Endothelial cell of hepatic sinusoid (primary cell): ENCODE data around the gene PMF1.

Experiments
- in situ Hi-C: cut with HindIII; loops from 2 replicates; pipeline ENCODE4 v1.10.0; 2017; ENCODE audit warnings: low sequenced_read_pairs

PMF1 gene

GRCh38 chr1:156232201-156232894 is 19.5 kb downstream of the PMF1 start:
- in situ Hi-C loops: no loop called here

GRCh38 chr1:156233426-156234127 is 20.8 kb downstream of the PMF1 start:
- in situ Hi-C loops: no loop called here

GRCh38 chr1:156236164-156236563 is 23.4 kb downstream of the PMF1 start:
- in situ Hi-C loops: no loop called here

- in situ Hi-C loops: no loop called here
Measured at GRCh38 chr1:156238248-156238647, 25.4 kb downstream of the PMF1 start.

GRCh38 chr1:156241311-156241811 is 28.6 kb downstream of the PMF1 start:
- in situ Hi-C loops: no loop called here

GRCh38 chr1:156241926-156242325 is 29.1 kb downstream of the PMF1 start, which contains the start of gene BGLAP:
TSS of gene BGLAP (plus strand) at chr1:156242184. CDS start at chr1:156242232, 48 bp downstream.
- in situ Hi-C loops: no loop called here

- in situ Hi-C loops: no loop called here
Measured at GRCh38 chr1:156242738-156243137, 29.9 kb downstream of the PMF1 start.

GRCh38 chr1:156244126-156244525 is 31.3 kb downstream of the PMF1 start:
- in situ Hi-C loops: no loop called here

GRCh38 chr1:156244712-156245111 is 31.9 kb downstream of the PMF1 start:
- in situ Hi-C loops: no loop called here

GRCh38 chr1:156245451-156246232 is 32.8 kb downstream of the PMF1 start:
- in situ Hi-C loops: no loop called here

GRCh38 chr1:156246241-156246780 is 33.5 kb downstream of the PMF1 start:
- in situ Hi-C loops: no loop called here

GRCh38 chr1:156246781-156247459 is 34.1 kb downstream of the PMF1 start:
- in situ Hi-C loops: no loop called here

- in situ Hi-C loops: no loop called here
Measured at GRCh38 chr1:156247460-156248322, 34.9 kb downstream of the PMF1 start, which contains the start of gene PAQR6. TSS of gene PAQR6 (minus strand) at chr1:156248056. CDS start at chr1:156246731, 1,325 bp downstream.

- in situ Hi-C loops: no loop called here
Measured at GRCh38 chr1:156248323-156248683, 35.5 kb downstream of the PMF1 start.

- in situ Hi-C loops: no loop called here
Measured at GRCh38 chr1:156249593-156249992, 36.8 kb downstream of the PMF1 start.

GRCh38 chr1:156251527-156251926 is 38.7 kb downstream of the PMF1 start:
- in situ Hi-C loops: no loop called here

- in situ Hi-C loops: no loop called here
Measured at GRCh38 chr1:156253634-156254033, 40.8 kb downstream of the PMF1 start.

GRCh38 chr1:156257711-156258110 is 44.9 kb downstream of the PMF1 start:
- in situ Hi-C loops: no loop called here

- in situ Hi-C loops: no loop called here
Measured at GRCh38 chr1:156258859-156259258, 46.1 kb downstream of the PMF1 start.

GRCh38 chr1:156259805-156260204 is 47.0 kb downstream of the PMF1 start:
- in situ Hi-C loops: no loop called here
